Astrocyte (in vitro differentiated cells and primary cell): Measurements from ENCODE around the gene ADAMTS17. TPM values are rescaled to one million over a fixed set of nuclear protein-coding genes. Genes with fewer than 3 reads are reported as not detected.

Experiments used
- DNase-seq: peaks from one replicate; pipeline ENCODE4 v3.0.0-alpha.2; 2010; ENCODE audit warnings: low read depth
- FAIRE-seq: peaks from 2 replicates; lab custom pipeline; 2011; peaks lifted over from hg19 to GRCh38; lab: Jason Lieb, UNC
- H2AFZ ChIP-seq: 2 replicates; pipeline ENCODE4 v1.6.0; 2012; ENCODE audit warnings: low read depth, low read length, inconsistent platforms
- H3K27ac ChIP-seq: 2 replicates; pipeline ENCODE4 v1.5.1; 2011; ENCODE audit warnings: low read depth, low read length, inconsistent platforms
- H3K27me3 ChIP-seq: 2 replicates; pipeline ENCODE4 v1.6.0; 2011; ENCODE audit warnings: low read length, inconsistent platforms; ENCODE audit not compliant: insufficient read depth
- H3K36me3 ChIP-seq: 2 replicates; pipeline ENCODE4 v1.5.1; 2011; ENCODE audit warnings: low read length, inconsistent platforms; ENCODE audit not compliant: insufficient read depth
- H3K4me1 ChIP-seq: 2 replicates; pipeline ENCODE4 v1.5.1; 2011; ENCODE audit warnings: low read length, inconsistent platforms; ENCODE audit not compliant: insufficient read depth
- H3K4me2 ChIP-seq: 2 replicates; pipeline ENCODE4 v1.6.0; 2012; ENCODE audit warnings: low read length, inconsistent platforms
- H3K4me3 ChIP-seq: 2 replicates; pipeline ENCODE4 v1.5.1; 2011; ENCODE audit warnings: low read depth, mild to moderate bottlenecking, low read length, inconsistent platforms; ENCODE audit not compliant: insufficient read depth
- H3K79me2 ChIP-seq: 2 replicates; pipeline ENCODE4 v1.6.0; 2012; ENCODE audit warnings: mild to moderate bottlenecking, low read length, inconsistent platforms; ENCODE audit not compliant: insufficient read depth
- H3K9ac ChIP-seq: 2 replicates; pipeline ENCODE4 v1.6.0; 2012; ENCODE audit warnings: mild to moderate bottlenecking, low read length, inconsistent platforms
- H3K9me3 ChIP-seq: 2 replicates; pipeline ENCODE4 v1.5.1; 2012; ENCODE audit warnings: low read depth, mild to moderate bottlenecking, low read length, inconsistent platforms; ENCODE audit not compliant: insufficient read depth
- H4K20me1 ChIP-seq: 2 replicates; pipeline ENCODE4 v1.6.0; 2012; ENCODE audit warnings: low read length, inconsistent platforms; ENCODE audit not compliant: insufficient read depth
- H3K27ac Mint-ChIP-seq: one replicate; pipeline ENCODE4 v1.8.0; 2021; ENCODE audit warnings: mild to moderate bottlenecking, mixed read lengths; ENCODE audit not compliant: unreplicated experiment
- H3K27me3 Mint-ChIP-seq: one replicate; pipeline ENCODE4 v1.8.0; 2021; ENCODE audit warnings: low read depth, mixed read lengths; ENCODE audit not compliant: unreplicated experiment
- H3K36me3 Mint-ChIP-seq: one replicate; pipeline ENCODE4 v1.8.0; 2021; ENCODE audit warnings: low read depth, mixed read lengths; ENCODE audit not compliant: unreplicated experiment
- H3K4me1 Mint-ChIP-seq: one replicate; pipeline ENCODE4 v1.8.0; 2021; ENCODE audit warnings: low read depth, mixed read lengths; ENCODE audit not compliant: unreplicated experiment
- H3K4me3 Mint-ChIP-seq: one replicate; pipeline ENCODE4 v1.8.0; 2021; ENCODE audit warnings: mild to moderate bottlenecking, moderate library complexity, mixed read lengths; ENCODE audit not compliant: unreplicated experiment
- H3K9me3 Mint-ChIP-seq: one replicate; pipeline ENCODE4 v1.8.0; 2021; ENCODE audit warnings: mild to moderate bottlenecking, mixed read lengths; ENCODE audit not compliant: unreplicated experiment
- EZH2 ChIP-seq: IDR thresholded peaks from 2 replicates; pipeline ENCODE4 v1.6.1; 2012; ENCODE audit warnings: mild to moderate bottlenecking, low read length, inconsistent platforms; ENCODE audit not compliant: insufficient read depth
- total RNA-seq: library from RNA; stranded (reverse); gene quantifications from 2 replicates; pipeline ENCODE4 v1.2.1, GENCODE V29; 2021
- TF ChIP-seq, protein P1 (sequence below): IDR thresholded peaks from 2 replicates; pipeline ENCODE4 v1.5.1; 2011; ENCODE audit warnings: low read depth, mild to moderate bottlenecking, inconsistent platforms, low read length, moderate library complexity; ENCODE audit not compliant: insufficient read depth

The ADAMTS17 gene
- total RNA-seq, 1 donor from 2014 or later = 0.27 TPM

DNA sequence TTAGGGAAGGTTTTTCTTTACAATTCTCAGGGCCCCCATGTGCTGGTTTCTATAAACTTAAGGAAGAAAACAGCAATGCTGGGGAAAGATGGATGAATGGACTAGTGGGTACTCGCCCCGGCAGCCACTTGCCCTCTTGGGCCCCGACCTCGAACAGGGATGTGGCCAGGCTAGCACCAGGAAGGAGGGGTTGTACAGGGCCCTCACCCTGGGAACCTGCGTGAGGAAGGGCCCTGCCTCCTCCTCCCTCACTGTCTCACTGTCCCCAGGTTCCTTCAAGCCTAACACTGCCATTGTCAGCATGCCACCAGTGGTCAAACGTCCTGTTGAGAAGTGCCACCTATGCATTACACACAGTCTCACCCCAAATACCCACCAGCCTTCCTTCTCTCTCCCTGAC is 9.1 kb downstream of the ADAMTS17 start:
- Histone ChIP-seq H4K20me1 (no peaks in the 10 kb centered on the region), H3K27me3 (peaks cover 2% of the 10 kb centered on the region), H3K4me3 (no peak overlapping the region), H3K9ac (no peak overlapping the region), H3K79me2 (no peaks in the 10 kb centered on the region), H3K4me2 (no peak overlapping the region), H3K4me1 (no peaks in the 10 kb centered on the region), H3K36me3 (no peaks in the 10 kb centered on the region), H2AFZ (no peak overlapping the region), H3K27ac (no peak overlapping the region), H3K9me3 (no peaks in the 10 kb centered on the region)
- Mint-ChIP-seq H3K4me3 (no peak overlapping the region), H3K9me3 (no peaks in the 10 kb centered on the region), H3K4me1 (peaks cover 2% of the 10 kb centered on the region), H3K36me3 (peaks cover 2% of the 10 kb centered on the region), H3K27me3 (peaks cover 69% of the 10 kb centered on the region), H3K27ac (no peak overlapping the region)
- no peak for TF ChIP-seq EZH2
- TF ChIP-seq, protein P1, sequence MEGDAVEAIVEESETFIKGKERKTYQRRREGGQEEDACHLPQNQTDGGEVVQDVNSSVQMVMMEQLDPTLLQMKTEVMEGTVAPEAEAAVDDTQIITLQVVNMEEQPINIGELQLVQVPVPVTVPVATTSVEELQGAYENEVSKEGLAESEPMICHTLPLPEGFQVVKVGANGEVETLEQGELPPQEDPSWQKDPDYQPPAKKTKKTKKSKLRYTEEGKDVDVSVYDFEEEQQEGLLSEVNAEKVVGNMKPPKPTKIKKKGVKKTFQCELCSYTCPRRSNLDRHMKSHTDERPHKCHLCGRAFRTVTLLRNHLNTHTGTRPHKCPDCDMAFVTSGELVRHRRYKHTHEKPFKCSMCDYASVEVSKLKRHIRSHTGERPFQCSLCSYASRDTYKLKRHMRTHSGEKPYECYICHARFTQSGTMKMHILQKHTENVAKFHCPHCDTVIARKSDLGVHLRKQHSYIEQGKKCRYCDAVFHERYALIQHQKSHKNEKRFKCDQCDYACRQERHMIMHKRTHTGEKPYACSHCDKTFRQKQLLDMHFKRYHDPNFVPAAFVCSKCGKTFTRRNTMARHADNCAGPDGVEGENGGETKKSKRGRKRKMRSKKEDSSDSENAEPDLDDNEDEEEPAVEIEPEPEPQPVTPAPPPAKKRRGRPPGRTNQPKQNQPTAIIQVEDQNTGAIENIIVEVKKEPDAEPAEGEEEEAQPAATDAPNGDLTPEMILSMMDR = no peak
- FAIRE-seq = no peak
- no peak for DNase-seq

DNA sequence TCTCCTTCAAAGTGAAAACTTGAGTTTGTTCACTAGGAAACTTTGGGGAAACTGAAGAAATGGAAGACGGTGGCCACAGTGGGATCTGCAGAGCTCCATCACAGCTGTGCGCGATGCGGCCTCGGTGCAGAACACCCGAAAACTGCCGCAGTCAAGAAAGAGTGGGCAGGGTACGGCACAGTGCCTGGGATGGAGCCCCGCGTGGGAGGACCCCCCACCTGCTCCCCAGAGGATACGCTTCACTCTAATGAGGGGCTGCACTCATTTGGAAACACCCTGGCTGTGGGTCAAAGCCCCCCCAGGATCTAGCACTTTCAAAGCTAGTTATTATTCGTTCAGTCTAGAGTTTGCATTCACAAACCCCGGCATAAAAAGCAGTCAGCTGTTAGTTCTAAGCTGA is 9.5 kb downstream of the ADAMTS17 start:
- Mint-ChIP-seq H3K9me3 (no peaks in the 10 kb centered on the region), H3K36me3 (no peaks in the 10 kb centered on the region), H3K4me3 (no peak overlapping the region), H3K4me1 (peaks cover 2% of the 10 kb centered on the region), H3K27ac (no peak overlapping the region), H3K27me3 (peaks cover 70% of the 10 kb centered on the region)
- no peak for DNase-seq
- Histone ChIP-seq H3K79me2 (no peaks in the 10 kb centered on the region), H2AFZ (no peak overlapping the region), H4K20me1 (no peaks in the 10 kb centered on the region), H3K4me2 (no peak overlapping the region), H3K4me1 (no peaks in the 10 kb centered on the region), H3K27ac (no peak overlapping the region), H3K36me3 (no peaks in the 10 kb centered on the region), H3K4me3 (no peak overlapping the region), H3K9me3 (no peaks in the 10 kb centered on the region), H3K9ac (no peak overlapping the region), H3K27me3 (peaks cover 2% of the 10 kb centered on the region)
- TF ChIP-seq, protein P1 = no peak
- TF ChIP-seq EZH2 = no peak
- no peak for FAIRE-seq

DNA sequence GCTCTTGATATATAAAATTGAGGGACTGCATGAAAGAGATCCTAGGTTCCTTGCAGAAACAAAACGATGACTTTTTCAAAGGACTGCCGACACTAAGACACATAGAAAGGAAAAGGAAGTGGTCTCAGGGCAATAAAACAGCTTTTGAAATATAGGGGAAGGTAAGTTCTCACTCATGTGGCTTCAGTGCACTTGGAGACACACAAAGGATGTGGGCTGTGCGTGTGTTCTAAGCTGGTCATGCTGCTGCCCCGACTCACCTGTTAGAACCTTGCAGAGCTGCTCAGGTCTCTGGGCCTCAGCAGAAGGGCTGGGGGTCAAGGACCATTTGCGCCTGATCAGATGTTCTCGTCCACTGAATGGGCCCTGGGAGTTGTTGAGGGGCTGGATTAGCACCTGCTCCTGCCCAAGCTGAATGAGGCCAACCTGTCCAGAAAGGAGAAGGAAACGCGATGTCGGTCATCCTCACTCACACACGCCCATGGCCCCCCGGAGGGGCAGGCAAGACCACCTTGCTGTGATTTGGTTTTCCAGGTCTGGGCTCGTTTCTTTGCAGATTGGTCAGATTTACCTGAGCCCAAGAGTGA is 11.1 kb downstream of the ADAMTS17 start:
- no peak overlapping the region for H3K27ac ChIP-seq
- Mint-ChIP-seq H3K36me3 (no peaks in the 10 kb centered on the region), H3K27ac (no peak overlapping the region), H3K9me3 (peaks cover under 1% of the 10 kb centered on the region), H3K4me1 (peaks cover 2% of the 10 kb centered on the region), H3K27me3 (peaks cover 68% of the 10 kb centered on the region), H3K4me3 (no peak overlapping the region)
- no peaks in the 10 kb centered on the region for H4K20me1 ChIP-seq
- TF ChIP-seq, protein P1 = no peak
- no peak for TF ChIP-seq EZH2
- DNase-seq (no peak), FAIRE-seq (no peak)
- no peaks in the 10 kb centered on the region for H3K27me3 ChIP-seq
- H3K79me2 ChIP-seq = no peaks in the 10 kb centered on the region
- H3K36me3 ChIP-seq = no peaks in the 10 kb centered on the region
- H2AFZ ChIP-seq = no peak overlapping the region
- no peak overlapping the region for H3K4me3 ChIP-seq
- H3K4me1 ChIP-seq = no peaks in the 10 kb centered on the region
- H3K4me2 ChIP-seq = no peak overlapping the region
- no peak overlapping the region for H3K9ac ChIP-seq
- no peaks in the 10 kb centered on the region for H3K9me3 ChIP-seq
